ENCODE results near the gene ARMCX6.

The ARMCX6 gene
- long read RNA-seq, transcript ARMCX6-206 (4 exons, 846 nt) = minor isoform, 14 of 45 reads
- long read RNA-seq, transcript ARMCX6-201 (3 exons, 1,846 nt) = major isoform, 29 of 45 reads
- long read RNA-seq, partial matches to known transcripts = 0 of 45 reads
- long read RNA-seq, other reads (novel, unspliced or antisense) = 2 of 45 reads

DNA sequence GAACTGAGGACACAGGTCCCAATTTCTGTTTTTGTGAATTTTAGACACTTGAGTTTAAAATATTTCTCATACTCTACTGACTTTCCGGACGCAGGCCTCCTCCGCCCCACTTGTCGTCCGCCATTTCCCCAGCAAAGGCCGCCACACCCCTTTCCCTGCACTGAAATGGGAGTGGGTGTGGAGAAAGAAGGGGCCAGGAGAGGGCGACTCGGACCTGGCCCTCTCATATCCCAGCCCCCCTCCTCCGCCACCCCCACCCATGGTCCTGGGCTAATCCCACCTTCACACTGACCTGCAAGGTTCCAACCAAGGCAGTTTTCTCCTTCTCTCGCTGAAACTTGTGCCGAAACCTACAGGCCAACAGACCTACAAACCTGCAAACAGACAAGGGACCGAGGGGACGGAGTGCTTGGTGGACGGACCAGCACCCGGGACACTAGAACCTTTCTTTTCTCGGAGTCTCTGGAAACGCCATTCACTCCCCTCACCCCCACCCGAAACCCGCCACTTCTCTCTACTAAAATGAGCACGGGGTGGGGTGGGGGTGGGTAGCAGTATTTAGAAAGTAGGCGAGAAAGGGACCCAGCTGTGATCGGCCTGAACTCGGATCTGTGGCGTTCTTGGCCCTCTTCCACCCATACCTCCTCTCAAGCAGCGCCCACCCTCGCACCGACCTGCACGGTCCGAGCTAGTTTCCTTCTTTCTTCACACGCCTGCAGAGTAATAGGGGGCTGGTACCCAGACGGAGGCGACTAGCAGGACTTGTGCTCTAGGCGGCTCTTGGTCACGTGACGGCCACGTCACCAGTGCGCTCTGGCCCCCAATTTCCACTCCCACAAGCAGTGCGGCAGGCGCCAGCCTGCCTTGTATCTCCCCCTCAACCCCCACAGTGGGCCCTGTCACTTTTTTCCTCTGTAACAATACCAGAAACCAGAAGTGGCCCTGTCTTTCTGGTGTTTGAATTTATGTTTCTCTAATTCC is at the start of gene ARMCX6:
TSS of gene ARMCX6 (minus strand) at position 790 of the 981 bp plus-strand sequence. CDS start 1,380 bp downstream, outside the sequence.
- peak; percentile 10 to 29 for DNase-seq (ENCODE audit: low read depth in 1 of 2, low spot score in 1 of 2)
- Histone ChIP-seq H3K27me3 (ENCODE audit: insufficient read depth, poor library complexity, severe bottlenecking) (no peaks in the 10 kb centered on the region), H3K27ac (replicated peaks) (no peak within 1 kb of the TSS), H3K4me3 (replicated peaks; ENCODE audit: insufficient read depth, low read length) (peak within 1 kb of the TSS; percentile 38)
- TF ChIP-seq, protein P1, sequence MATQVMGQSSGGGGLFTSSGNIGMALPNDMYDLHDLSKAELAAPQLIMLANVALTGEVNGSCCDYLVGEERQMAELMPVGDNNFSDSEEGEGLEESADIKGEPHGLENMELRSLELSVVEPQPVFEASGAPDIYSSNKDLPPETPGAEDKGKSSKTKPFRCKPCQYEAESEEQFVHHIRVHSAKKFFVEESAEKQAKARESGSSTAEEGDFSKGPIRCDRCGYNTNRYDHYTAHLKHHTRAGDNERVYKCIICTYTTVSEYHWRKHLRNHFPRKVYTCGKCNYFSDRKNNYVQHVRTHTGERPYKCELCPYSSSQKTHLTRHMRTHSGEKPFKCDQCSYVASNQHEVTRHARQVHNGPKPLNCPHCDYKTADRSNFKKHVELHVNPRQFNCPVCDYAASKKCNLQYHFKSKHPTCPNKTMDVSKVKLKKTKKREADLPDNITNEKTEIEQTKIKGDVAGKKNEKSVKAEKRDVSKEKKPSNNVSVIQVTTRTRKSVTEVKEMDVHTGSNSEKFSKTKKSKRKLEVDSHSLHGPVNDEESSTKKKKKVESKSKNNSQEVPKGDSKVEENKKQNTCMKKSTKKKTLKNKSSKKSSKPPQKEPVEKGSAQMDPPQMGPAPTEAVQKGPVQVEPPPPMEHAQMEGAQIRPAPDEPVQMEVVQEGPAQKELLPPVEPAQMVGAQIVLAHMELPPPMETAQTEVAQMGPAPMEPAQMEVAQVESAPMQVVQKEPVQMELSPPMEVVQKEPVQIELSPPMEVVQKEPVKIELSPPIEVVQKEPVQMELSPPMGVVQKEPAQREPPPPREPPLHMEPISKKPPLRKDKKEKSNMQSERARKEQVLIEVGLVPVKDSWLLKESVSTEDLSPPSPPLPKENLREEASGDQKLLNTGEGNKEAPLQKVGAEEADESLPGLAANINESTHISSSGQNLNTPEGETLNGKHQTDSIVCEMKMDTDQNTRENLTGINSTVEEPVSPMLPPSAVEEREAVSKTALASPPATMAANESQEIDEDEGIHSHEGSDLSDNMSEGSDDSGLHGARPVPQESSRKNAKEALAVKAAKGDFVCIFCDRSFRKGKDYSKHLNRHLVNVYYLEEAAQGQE (IDR thresholded peaks at IDR 0.05; ENCODE audit: insufficient replicate concordance, low read depth) = no peak
- TF ChIP-seq, protein P2, sequence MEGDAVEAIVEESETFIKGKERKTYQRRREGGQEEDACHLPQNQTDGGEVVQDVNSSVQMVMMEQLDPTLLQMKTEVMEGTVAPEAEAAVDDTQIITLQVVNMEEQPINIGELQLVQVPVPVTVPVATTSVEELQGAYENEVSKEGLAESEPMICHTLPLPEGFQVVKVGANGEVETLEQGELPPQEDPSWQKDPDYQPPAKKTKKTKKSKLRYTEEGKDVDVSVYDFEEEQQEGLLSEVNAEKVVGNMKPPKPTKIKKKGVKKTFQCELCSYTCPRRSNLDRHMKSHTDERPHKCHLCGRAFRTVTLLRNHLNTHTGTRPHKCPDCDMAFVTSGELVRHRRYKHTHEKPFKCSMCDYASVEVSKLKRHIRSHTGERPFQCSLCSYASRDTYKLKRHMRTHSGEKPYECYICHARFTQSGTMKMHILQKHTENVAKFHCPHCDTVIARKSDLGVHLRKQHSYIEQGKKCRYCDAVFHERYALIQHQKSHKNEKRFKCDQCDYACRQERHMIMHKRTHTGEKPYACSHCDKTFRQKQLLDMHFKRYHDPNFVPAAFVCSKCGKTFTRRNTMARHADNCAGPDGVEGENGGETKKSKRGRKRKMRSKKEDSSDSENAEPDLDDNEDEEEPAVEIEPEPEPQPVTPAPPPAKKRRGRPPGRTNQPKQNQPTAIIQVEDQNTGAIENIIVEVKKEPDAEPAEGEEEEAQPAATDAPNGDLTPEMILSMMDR (IDR thresholded peaks at IDR 0.05; ENCODE audit: insufficient read depth, low read length) = no peak
- TF ChIP-seq GABPA (IDR thresholded peaks at IDR 0.05; ENCODE audit: low read depth) (no peak), POLR2AphosphoS5 (IDR thresholded peaks at IDR 0.05; ENCODE audit: low read depth) (no peak), SPI1 (IDR thresholded peaks at IDR 0.05; ENCODE audit: borderline replicate concordance, low read depth) (no peak)

DNA sequence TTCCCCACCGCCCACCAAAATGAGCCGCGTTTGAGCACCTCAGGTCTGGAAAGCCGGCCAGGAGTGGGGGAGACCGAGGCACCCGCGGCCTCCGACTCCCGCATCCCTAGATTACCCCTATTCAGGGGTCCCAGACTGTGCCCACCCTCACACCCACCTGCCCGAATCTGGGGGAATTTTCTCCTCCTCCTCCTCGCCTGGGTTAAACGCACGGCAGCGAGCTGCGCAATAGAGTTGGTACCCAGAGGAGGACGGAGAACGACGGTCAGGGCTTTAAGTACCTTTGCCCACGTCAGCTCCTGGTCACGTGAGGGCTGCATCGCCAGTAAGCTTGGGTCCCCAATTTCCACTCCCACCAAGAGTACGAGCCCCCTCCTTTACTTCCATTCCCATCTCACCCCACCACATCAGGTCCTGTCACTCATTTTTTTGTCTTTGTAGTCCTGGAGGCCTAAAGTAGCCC is 41.8 kb upstream of the ARMCX6 start, which contains the start of gene ARMCX2:
TSS of gene ARMCX2 (minus strand) at position 250 of the 463 bp plus-strand sequence. CDS start 2,262 bp downstream, outside the sequence.
- no peak within 1 kb of the TSS for H3K27ac ChIP-seq (replicated peaks)

More for the DNA sequence above, 41.8 kb upstream of the ARMCX6 start, which contains the start of gene ARMCX2:
- H3K27me3 ChIP-seq (ENCODE audit: insufficient read depth, poor library complexity, severe bottlenecking) = peaks cover 7% of the 10 kb centered on the region
- no peak for TF ChIP-seq POLR2AphosphoS5 (IDR thresholded peaks at IDR 0.05; ENCODE audit: low read depth)
- no peak for TF ChIP-seq GABPA (IDR thresholded peaks at IDR 0.05; ENCODE audit: low read depth)
- no peak for TF ChIP-seq SPI1 (IDR thresholded peaks at IDR 0.05; ENCODE audit: borderline replicate concordance, low read depth)
- TF ChIP-seq, protein P1 (IDR thresholded peaks at IDR 0.05; ENCODE audit: insufficient replicate concordance, low read depth) = no peak
- TF ChIP-seq, protein P2 (IDR thresholded peaks at IDR 0.05; ENCODE audit: insufficient read depth, low read length) = no peak
- H3K4me3 ChIP-seq (replicated peaks; ENCODE audit: insufficient read depth, low read length) = no peak within 1 kb of the TSS
- no peak for DNase-seq (ENCODE audit: low read depth in 1 of 2, low spot score in 1 of 2)
